HCT116 (cell line): Measurements from ENCODE around the gene PLAAT3.

Experiments
- EGR1 ChIP-seq: IDR thresholded peaks from 2 replicates; pipeline ENCODE4 v1.6.1; 2012; ENCODE audit warnings: low read depth
- POLR2A ChIP-seq: IDR thresholded peaks from 2 replicates; pipeline ENCODE4 v1.7.0; 2011; ENCODE audit warnings: borderline replicate concordance; ENCODE audit not compliant: insufficient read depth, insufficient read length; ENCODE audit errors: extremely low read depth
- TF ChIP-seq, protein P1 (sequence below): IDR thresholded peaks from 2 replicates; pipeline ENCODE4 v1.6.1; 2012; ENCODE audit warnings: low read depth
- TF ChIP-seq, protein P2 (sequence below), 3 experiments: fragments of 200-600 bp in 1 of 3; sonication (generic) in 1 of 3; IDR thresholded peaks in 2 of 3; conservative IDR thresholded peaks in 1 of 3; 2 replicates each; pipeline ENCODE4 v1.5.1; 2012 to 2017; ENCODE audit warnings: low read depth in 2 of 3, low read length in 2 of 3, antibody characterized with exemption in 1 of 3, borderline replicate concordance in 1 of 3, control low read depth in 1 of 3, mild to moderate bottlenecking in 1 of 3, mixed read lengths in 1 of 3, mixed run types in 1 of 3, moderate library complexity in 1 of 3; ENCODE audit not compliant: insufficient read depth in 1 of 3

DNA sequence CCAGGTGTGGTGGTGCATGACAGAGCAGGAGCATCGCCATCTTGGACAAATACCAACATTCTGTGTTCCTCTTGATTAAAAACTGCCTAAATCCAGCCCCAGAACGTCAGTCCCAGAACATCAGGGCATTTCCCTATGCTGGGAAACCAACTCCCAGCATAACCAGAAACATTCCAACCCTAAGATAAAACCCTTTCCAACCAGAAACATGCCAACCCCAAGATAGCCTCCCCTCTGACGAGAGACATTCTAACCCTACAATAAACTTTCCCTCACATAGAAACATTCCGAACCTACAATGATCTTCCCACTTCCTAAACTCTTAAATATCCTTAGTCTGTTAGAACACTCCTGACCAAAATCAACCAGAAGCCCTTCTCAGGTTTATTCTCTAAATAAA is 66.1 kb downstream of the PLAAT3 start:
- TF ChIP-seq, protein P1, sequence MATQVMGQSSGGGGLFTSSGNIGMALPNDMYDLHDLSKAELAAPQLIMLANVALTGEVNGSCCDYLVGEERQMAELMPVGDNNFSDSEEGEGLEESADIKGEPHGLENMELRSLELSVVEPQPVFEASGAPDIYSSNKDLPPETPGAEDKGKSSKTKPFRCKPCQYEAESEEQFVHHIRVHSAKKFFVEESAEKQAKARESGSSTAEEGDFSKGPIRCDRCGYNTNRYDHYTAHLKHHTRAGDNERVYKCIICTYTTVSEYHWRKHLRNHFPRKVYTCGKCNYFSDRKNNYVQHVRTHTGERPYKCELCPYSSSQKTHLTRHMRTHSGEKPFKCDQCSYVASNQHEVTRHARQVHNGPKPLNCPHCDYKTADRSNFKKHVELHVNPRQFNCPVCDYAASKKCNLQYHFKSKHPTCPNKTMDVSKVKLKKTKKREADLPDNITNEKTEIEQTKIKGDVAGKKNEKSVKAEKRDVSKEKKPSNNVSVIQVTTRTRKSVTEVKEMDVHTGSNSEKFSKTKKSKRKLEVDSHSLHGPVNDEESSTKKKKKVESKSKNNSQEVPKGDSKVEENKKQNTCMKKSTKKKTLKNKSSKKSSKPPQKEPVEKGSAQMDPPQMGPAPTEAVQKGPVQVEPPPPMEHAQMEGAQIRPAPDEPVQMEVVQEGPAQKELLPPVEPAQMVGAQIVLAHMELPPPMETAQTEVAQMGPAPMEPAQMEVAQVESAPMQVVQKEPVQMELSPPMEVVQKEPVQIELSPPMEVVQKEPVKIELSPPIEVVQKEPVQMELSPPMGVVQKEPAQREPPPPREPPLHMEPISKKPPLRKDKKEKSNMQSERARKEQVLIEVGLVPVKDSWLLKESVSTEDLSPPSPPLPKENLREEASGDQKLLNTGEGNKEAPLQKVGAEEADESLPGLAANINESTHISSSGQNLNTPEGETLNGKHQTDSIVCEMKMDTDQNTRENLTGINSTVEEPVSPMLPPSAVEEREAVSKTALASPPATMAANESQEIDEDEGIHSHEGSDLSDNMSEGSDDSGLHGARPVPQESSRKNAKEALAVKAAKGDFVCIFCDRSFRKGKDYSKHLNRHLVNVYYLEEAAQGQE: no peak
- TF ChIP-seq EGR1 (no peak), POLR2A (no peak)
- TF ChIP-seq, protein P2, sequence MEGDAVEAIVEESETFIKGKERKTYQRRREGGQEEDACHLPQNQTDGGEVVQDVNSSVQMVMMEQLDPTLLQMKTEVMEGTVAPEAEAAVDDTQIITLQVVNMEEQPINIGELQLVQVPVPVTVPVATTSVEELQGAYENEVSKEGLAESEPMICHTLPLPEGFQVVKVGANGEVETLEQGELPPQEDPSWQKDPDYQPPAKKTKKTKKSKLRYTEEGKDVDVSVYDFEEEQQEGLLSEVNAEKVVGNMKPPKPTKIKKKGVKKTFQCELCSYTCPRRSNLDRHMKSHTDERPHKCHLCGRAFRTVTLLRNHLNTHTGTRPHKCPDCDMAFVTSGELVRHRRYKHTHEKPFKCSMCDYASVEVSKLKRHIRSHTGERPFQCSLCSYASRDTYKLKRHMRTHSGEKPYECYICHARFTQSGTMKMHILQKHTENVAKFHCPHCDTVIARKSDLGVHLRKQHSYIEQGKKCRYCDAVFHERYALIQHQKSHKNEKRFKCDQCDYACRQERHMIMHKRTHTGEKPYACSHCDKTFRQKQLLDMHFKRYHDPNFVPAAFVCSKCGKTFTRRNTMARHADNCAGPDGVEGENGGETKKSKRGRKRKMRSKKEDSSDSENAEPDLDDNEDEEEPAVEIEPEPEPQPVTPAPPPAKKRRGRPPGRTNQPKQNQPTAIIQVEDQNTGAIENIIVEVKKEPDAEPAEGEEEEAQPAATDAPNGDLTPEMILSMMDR (IDR thresholded peaks at IDR 0.05 in 2 of 3, conservative IDR thresholded peaks at IDR 0.05 in 1 of 3; ENCODE audit: borderline replicate concordance in 1 of 3, insufficient read depth in 1 of 3, low read depth in 2 of 3, low read length in 2 of 3): no peak
